Type B pancreatic cell (in vitro differentiated cells): ENCODE results near the gene JOSD2. TPM values are rescaled to one million over a fixed set of nuclear protein-coding genes. Genes with fewer than 3 reads are reported as not detected.

ENCODE experiments used
- DNase-seq: peaks from one replicate; pipeline ENCODE4 v3.0.0; 2021; ENCODE audit warnings: mixed read lengths; ENCODE audit not compliant: unreplicated experiment; ENCODE audit errors: extremely low spot score
- H3K27ac Mint-ChIP-seq: 2 replicates; pipeline ENCODE4 v1.8.0; 2021; ENCODE audit warnings: mild to moderate bottlenecking, mixed read lengths
- H3K27me3 Mint-ChIP-seq: 2 replicates; pipeline ENCODE4 v1.8.0; 2021; ENCODE audit warnings: mixed read lengths
- H3K36me3 Mint-ChIP-seq: 2 replicates; pipeline ENCODE4 v1.8.0; 2021; ENCODE audit warnings: mixed read lengths
- H3K4me1 Mint-ChIP-seq: one replicate; pipeline ENCODE4 v1.8.0; 2021; ENCODE audit warnings: mixed read lengths; ENCODE audit not compliant: unreplicated experiment
- H3K4me3 Mint-ChIP-seq: 2 replicates; pipeline ENCODE4 v1.8.0; 2021; ENCODE audit warnings: mild to moderate bottlenecking, mixed read lengths
- H3K9me3 Mint-ChIP-seq: 2 replicates; pipeline ENCODE4 v1.8.0; 2021; ENCODE audit warnings: mixed read lengths
- CTCF ChIP-seq: fragments of 200-600 bp; sonication (generic); conservative IDR thresholded peaks from 2 replicates; pipeline ENCODE4 v1.5.0; 2021; ENCODE audit warnings: antibody characterized with exemption, mild to moderate bottlenecking
- total RNA-seq: library from RNA; stranded (reverse); gene quantifications from 2 replicates; pipeline ENCODE4 v1.2.1, GENCODE V29; 2021; ENCODE audit warnings: low replicate concordance

JOSD2 gene
- total RNA-seq, 1 donor from 2014 or later, result 16.2 TPM

GRCh38 chr19:50537769-50538230 lies 26.8 kb upstream of the JOSD2 start:
- Mint-ChIP-seq H3K27ac (no peak overlapping the region), H3K9me3 (peaks cover 6% of the 10 kb centered on the region), H3K4me1 (peaks cover 9% of the 10 kb centered on the region), H3K36me3 (peaks cover 6% of the 10 kb centered on the region), H3K4me3 (no peak overlapping the region), H3K27me3 (peaks cover 5% of the 10 kb centered on the region)
- DNase-seq, result peak; percentile 88
- TF ChIP-seq CTCF, result peak; percentile 93

DNA sequence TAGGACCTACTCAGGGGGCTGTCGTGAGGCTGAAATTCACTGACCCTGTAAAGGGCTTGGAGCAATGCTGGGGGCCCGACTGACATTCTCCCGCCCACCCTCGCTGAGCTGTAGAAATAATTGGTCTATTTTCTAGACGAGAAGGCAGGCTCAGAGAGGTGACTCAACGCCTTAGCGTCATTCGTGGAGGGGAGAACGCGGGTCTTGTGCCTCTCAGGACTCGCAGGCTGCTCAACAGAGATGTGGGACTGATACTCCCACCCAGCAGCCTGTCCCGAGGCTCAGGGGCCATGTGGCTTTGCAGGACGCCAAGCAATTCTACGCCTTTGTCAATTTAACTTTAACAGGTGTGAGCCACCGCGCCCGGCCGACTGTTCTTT lies 26.3 kb upstream of the JOSD2 start:
- no peak for TF ChIP-seq CTCF
- Mint-ChIP-seq H3K4me1 (peaks cover 9% of the 10 kb centered on the region), H3K4me3 (no peak overlapping the region), H3K36me3 (peaks cover 9% of the 10 kb centered on the region), H3K9me3 (peaks cover 11% of the 10 kb centered on the region), H3K27ac (no peak overlapping the region), H3K27me3 (peaks cover 5% of the 10 kb centered on the region)
- no peak for DNase-seq

DNA sequence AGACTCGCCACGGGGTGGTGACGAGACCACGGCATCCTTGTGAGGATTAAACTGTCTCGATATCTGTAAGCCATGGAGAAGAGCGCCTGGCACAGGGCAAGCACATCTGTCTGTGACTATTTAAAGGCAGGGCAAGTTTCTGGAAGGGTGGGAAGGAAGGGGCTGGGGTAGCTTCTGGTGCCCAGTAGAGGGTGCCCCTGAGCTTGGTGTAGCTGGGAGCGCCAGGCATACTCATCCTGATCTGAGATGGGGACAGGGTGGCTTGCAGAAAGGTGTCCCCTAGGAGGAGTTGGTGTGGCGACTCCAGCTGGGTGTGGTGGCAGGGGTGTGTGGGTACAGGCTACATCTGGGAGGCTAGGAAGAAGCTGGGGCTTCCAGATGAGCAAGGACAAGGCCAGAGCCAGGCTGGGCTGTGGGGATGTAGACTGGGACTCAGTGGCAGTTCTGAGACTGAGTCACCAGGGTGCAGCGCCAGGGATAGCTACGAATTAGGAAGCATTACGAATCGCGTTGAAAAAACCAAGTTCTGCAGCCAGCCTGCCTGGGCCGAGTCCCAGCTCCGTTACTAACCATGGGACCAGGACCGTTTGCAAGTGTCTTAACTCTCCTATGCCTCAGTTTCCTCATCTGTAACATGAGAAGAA lies 25.8 kb upstream of the JOSD2 start:
- TF ChIP-seq CTCF, result no peak
- no peak for DNase-seq
- Mint-ChIP-seq H3K27me3 (peaks cover 5% of the 10 kb centered on the region), H3K4me1 (peaks cover 6% of the 10 kb centered on the region), H3K27ac (no peak overlapping the region), H3K36me3 (peaks cover 9% of the 10 kb centered on the region), H3K4me3 (no peak overlapping the region), H3K9me3 (peaks cover 12% of the 10 kb centered on the region)

DNA sequence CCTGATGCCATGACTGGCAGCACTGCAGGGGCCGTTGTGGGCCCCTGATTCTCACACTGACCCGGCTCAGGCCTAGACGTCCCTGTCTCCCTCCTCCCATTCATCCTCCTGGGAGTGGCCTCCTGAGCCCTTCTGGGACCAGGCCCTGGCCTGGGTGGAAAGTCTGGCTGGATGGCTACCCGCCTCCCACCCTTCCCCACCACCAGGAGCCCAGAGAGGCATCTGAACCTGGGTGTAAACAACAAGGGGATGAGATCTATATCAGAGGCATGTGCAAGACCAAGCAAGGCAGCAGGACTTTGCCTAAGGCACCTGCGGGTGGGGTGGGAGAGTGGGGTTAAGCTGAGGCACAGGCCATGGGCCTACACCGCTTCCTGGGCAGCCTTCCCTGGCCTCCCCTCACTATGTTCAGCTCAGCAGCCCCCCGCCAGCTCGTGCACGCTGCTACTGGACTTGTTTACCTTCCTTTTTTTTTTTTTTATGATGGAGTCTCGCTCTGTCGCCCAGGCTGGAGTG lies 24.7 kb upstream of the JOSD2 start:
- H3K4me1 Mint-ChIP-seq, result peaks cover 5% of the 10 kb centered on the region
- H3K27me3 Mint-ChIP-seq, result peaks cover 5% of the 10 kb centered on the region
- H3K27ac Mint-ChIP-seq, result no peak overlapping the region
- DNase-seq, result no peak
- no peak overlapping the region for H3K4me3 Mint-ChIP-seq
- no peak for TF ChIP-seq CTCF
- peaks cover 12% of the 10 kb centered on the region for H3K9me3 Mint-ChIP-seq
- H3K36me3 Mint-ChIP-seq, result peaks cover 9% of the 10 kb centered on the region

- no peak for TF ChIP-seq CTCF
Observed at GRCh38 chr19:50534478-50534877, 23.5 kb upstream of the JOSD2 start.

More at GRCh38 chr19:50534478-50534877, 23.5 kb upstream of the JOSD2 start:
- Mint-ChIP-seq H3K36me3 (peaks cover 9% of the 10 kb centered on the region), H3K9me3 (peaks cover 12% of the 10 kb centered on the region), H3K27me3 (peaks cover 5% of the 10 kb centered on the region), H3K4me3 (no peak overlapping the region), H3K4me1 (peaks cover 5% of the 10 kb centered on the region), H3K27ac (no peak overlapping the region)
- no peak for DNase-seq
